Prostate gland (tissue), 2 donors: ENCODE results near the gene SUN1. TPM values are rescaled to one million over a fixed set of nuclear protein-coding genes. Genes with fewer than 3 reads are reported as not detected.
"Not testable (repeated sequence)": the region's sequence is repeated elsewhere in the genome, so short reads cannot be mapped to it uniquely, and the experiment has no call there.

Experiments used
- DNase-seq: peaks from one replicate; pipeline ENCODE4 v3.0.0-alpha.2; 2019; ENCODE audit warnings: low spot score
- H3K27ac ChIP-seq, 2 donors: fragments of 200-600 bp; sonication (generic); 2 replicates each; pipeline ENCODE4 v1.5.1; 2017 to 2019
- H3K27me3 ChIP-seq: fragments of 200-600 bp; sonication (generic); replicated peaks from 2 replicates; pipeline ENCODE4 v1.5.1; 2019; ENCODE audit not compliant: insufficient read depth
- H3K36me3 ChIP-seq, 2 donors: fragments of 200-600 bp; sonication (generic); 1 replicate in 1 of 2; 2 replicates in 1 of 2; pipeline versions ENCODE4 v1.5.1 to v1.8.1; 2017 to 2019
- H3K4me1 ChIP-seq: fragments of 200-600 bp; sonication (generic); replicated peaks from 2 replicates; pipeline ENCODE4 v1.5.1; 2019
- H3K4me3 ChIP-seq, 2 donors: fragments of 200-600 bp; sonication (generic); 2 replicates each; pipeline ENCODE4 v1.5.1; 2017 to 2019
- H3K9me3 ChIP-seq: fragments of 200-600 bp; sonication (generic); 2 replicates; pipeline ENCODE4 v1.5.1; 2017
- CTCF ChIP-seq, 4 experiments: fragments of 200-600 bp in 2 of 4; fragments of 450-650 bp in 2 of 4; sonication (generic) in 2 of 4; IDR thresholded peaks; 1 replicate in 3 of 4; 2 replicates in 1 of 4; pipeline ENCODE4 v1.5.1; 2016 to 2019; ENCODE audit warnings: antibody characterized with exemption in 4 of 4, mild to moderate bottlenecking in 2 of 4, moderate library complexity in 2 of 4
- POLR2A ChIP-seq: fragments of 450-650 bp; IDR thresholded peaks from one replicate; pipeline ENCODE4 v1.6.1; 2016; ENCODE audit warnings: antibody characterized with exemption, mild to moderate bottlenecking
- POLR2AphosphoS5 ChIP-seq: sonication (generic); formaldehyde crosslinking; IDR thresholded peaks from one replicate; pipeline ENCODE4 v1.6.1; 2017; ENCODE audit warnings: antibody characterized with exemption
- WGBS: methylation state at CpG from one replicate; pipeline ENCODE4 v1.1.5; 2018; 5-methylcytosine and 5-hydroxymethylcytosine counted together
- intact Hi-C: fragments of 100-400 bp; cut with DNase I; formaldehyde crosslinking; loops from one replicate; pipeline ENCODE4 v1.14.2; 2022
- total RNA-seq, 2 donors: library from RNA; depleted of rRNA; stranded (reverse); fragments of >200 nt; gene quantifications; one replicate each; pipeline ENCODE4 v1.1.0, GENCODE V29; 2016

Gene SUN1
- total RNA-seq, 2 donors from 2014 or later: 106 to 177 TPM

DNA sequence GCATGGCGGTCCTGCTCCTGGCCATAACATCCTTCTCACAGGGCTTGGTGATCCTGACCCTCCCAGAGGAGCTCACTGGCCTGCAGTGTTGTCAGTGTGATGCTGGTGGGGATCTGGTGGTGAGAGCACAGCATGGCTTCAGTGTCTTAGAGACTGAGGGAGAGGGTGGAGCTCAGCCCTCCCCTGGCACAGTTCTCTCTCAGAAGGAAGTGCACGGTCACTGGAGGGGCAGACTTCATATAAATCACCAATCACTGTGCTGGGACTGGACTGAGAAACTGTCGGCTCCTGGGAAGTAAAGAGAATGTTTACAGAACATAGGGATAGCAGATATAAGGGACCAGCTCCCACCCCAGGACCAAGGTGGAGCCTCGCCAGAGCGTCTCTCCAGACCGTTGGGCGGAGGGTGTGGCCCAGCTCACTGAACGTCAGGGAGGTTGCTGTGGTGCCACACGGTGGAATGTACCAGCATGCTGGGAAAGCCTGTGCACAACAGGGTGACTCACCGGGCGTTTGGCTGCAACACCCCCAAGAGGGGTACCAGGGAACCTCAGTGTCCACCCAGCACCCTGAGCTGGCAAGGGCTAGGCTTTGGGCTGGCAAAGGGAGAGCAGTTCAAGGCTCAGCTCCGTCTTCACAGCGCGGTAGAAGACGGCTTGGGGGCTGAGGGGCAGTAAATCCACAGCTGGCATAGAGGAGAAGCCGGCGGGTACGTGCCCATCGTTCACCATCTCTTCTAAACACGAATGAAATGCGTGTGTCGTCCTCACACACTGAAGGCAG, 35.3 kb downstream of the SUN1 start:
- H3K27ac ChIP-seq: peak overlapping the region; percentile 89 to 90
- H3K9me3 ChIP-seq: no peaks in the 10 kb centered on the region
- H3K4me3 ChIP-seq: peak overlapping the region in 1 of 2 donors; percentile 19
- no peaks in the 10 kb centered on the region for H3K27me3 ChIP-seq
- TF ChIP-seq CTCF (IDR thresholded peaks at IDR 0.05) (peak in 2 of 4 experiments; percentile 48 to 51), POLR2A (peak; percentile 16), POLR2AphosphoS5 (no peak)
- 42% methylated on average over 20 of the region's 22 CpGs for WGBS
- H3K4me1 ChIP-seq: peaks cover 7% of the 10 kb centered on the region
- peak; percentile 88 for DNase-seq
- intact Hi-C loops: no loop called here
- no peaks in the 10 kb centered on the region for H3K36me3 ChIP-seq

GRCh38 chr7:868189-868486, 35.9 kb downstream of the SUN1 start:
- H3K27ac ChIP-seq: peak overlapping the region; percentile 89 to 90
- TF ChIP-seq CTCF (IDR thresholded peaks at IDR 0.05) (no peak), POLR2A (no peak), POLR2AphosphoS5 (no peak)
- no peaks in the 10 kb centered on the region for H3K27me3 ChIP-seq
- no peaks in the 10 kb centered on the region for H3K36me3 ChIP-seq
- no peak for DNase-seq
- intact Hi-C loops: no loop called here
- no peaks in the 10 kb centered on the region for H3K9me3 ChIP-seq
- 84% methylated on average over 17 of the region's 17 CpGs for WGBS
- no peak overlapping the region for H3K4me3 ChIP-seq
- H3K4me1 ChIP-seq: peaks cover 7% of the 10 kb centered on the region

- intact Hi-C loops: no loop called here
- 81% methylated on average over 14 of the region's 14 CpGs for WGBS
These were observed 37.1 kb downstream of the SUN1 start for GRCh38 chr7:869348-869747.

DNA sequence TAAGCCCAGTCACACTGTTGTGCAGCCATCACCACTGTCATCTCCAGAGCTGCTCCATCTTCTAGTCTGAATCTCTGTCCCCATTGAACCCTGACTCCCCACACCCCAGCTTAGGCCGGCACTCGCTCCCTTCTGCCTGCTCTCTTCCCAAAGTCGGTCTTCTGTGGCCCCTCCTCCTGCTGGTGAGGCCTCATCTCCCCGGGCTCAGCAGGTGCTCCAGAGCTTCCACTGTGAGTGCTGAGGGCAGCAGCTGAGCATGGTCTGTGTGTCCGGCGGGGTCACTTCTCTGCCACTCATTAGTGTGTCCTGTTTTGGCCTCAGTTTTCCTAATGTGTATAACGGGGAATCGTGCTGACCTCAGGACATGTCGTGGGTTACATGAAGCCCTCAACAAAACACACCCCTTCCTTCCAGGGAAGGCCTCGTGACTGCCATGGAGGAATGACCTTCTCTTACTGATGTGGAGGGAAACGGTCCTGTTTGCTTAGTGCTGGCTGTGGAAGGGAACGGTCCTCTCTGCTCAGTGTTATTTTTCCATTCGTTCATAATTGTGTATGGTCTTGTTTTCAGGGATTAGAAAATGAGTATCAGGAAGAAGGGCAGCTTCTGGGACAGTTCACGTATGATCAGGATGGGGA, 39.7 kb downstream of the SUN1 start:
- Histone ChIP-seq H3K4me3 (no peak overlapping the region), H3K9me3 (no peaks in the 10 kb centered on the region), H3K27me3 (no peaks in the 10 kb centered on the region), H3K27ac (peak overlapping the region in 1 of 2 donors; percentile 9), H3K4me1 (peaks cover 7% of the 10 kb centered on the region), H3K36me3 (no peaks in the 10 kb centered on the region)
- TF ChIP-seq POLR2AphosphoS5 (no peak), POLR2A (no peak), CTCF (IDR thresholded peaks at IDR 0.05) (no peak)
- intact Hi-C loops: loop anchor here (2.0 to 10.0 kb wide), 3 partner anchors 35 to 547 kb away; no protein-coding TSS in a partner anchor
- no peak for DNase-seq
- WGBS: 78% methylated on average over 14 of the region's 14 CpGs

More at GRCh38 chr7:869348-869747, 37.1 kb downstream of the SUN1 start:
- peaks cover 7% of the 10 kb centered on the region for H3K4me1 ChIP-seq
- DNase-seq: no peak
- H3K27me3 ChIP-seq: no peaks in the 10 kb centered on the region
- TF ChIP-seq POLR2A: no peak
- no peak for TF ChIP-seq CTCF (IDR thresholded peaks at IDR 0.05)
- TF ChIP-seq POLR2AphosphoS5: no peak
- H3K27ac ChIP-seq: peak overlapping the region; percentile 22 to 70
- H3K4me3 ChIP-seq: no peak overlapping the region
- no peaks in the 10 kb centered on the region for H3K36me3 ChIP-seq
- no peaks in the 10 kb centered on the region for H3K9me3 ChIP-seq

- H3K4me1 ChIP-seq, H3K4me3 ChIP-seq, H3K9me3 ChIP-seq, DNase-seq, H3K27me3 ChIP-seq, H3K36me3 ChIP-seq: not testable (repeated sequence)
- WGBS: 88% methylated on average over 19 of the region's 19 CpGs
- intact Hi-C loops: loop anchor here (2.0 to 10.0 kb wide), 3 partner anchors 35 to 548 kb away; no protein-coding TSS in a partner anchor
- H3K27ac ChIP-seq: peak overlapping the region; percentile 46 to 53
These were observed 40.4 kb downstream of the SUN1 start for GRCh38 chr7:872685-873084.
